Measurements from ENCODE around the gene IFNGR2. TPM values are rescaled to one million over a fixed set of nuclear protein-coding genes. Genes with fewer than 3 reads are reported as not detected.

The IFNGR2 gene
- total and polyA plus RNA-seq, 2 donors (not counting 1 experiment from before 2014, with no cell fraction given): 50.7 to 57.6 TPM

DNA sequence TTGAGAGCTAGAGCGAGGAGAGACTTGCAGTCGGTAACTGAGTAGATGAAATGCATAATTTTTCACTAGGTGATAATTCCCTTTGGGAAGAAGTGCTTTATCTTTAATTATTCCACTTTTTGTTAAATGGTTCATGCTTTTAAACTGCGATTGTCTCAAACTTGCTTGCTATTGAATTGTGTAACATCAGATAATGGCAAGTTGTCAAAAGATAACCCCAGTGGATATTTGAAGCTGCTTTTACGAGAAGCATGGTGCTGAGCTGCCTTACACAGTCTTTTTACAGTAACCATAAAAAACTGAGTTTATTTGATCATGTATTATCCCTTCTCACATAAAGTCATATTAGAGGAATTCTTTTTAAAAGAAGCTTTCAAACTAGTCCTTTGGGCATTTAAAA, 46.4 kb downstream of the IFNGR2 start:
- H3K79me2 ChIP-seq (ENCODE audit: control insufficient read depth, insufficient read depth, low read length): no peaks in the 10 kb centered on the region
- H3K4me2 ChIP-seq (ENCODE audit: extremely low read depth, insufficient read depth, low read length): no peak overlapping the region
- no peak overlapping the region for H3K9ac ChIP-seq (ENCODE audit: insufficient read depth, low read length)
- TF ChIP-seq, protein P1, sequence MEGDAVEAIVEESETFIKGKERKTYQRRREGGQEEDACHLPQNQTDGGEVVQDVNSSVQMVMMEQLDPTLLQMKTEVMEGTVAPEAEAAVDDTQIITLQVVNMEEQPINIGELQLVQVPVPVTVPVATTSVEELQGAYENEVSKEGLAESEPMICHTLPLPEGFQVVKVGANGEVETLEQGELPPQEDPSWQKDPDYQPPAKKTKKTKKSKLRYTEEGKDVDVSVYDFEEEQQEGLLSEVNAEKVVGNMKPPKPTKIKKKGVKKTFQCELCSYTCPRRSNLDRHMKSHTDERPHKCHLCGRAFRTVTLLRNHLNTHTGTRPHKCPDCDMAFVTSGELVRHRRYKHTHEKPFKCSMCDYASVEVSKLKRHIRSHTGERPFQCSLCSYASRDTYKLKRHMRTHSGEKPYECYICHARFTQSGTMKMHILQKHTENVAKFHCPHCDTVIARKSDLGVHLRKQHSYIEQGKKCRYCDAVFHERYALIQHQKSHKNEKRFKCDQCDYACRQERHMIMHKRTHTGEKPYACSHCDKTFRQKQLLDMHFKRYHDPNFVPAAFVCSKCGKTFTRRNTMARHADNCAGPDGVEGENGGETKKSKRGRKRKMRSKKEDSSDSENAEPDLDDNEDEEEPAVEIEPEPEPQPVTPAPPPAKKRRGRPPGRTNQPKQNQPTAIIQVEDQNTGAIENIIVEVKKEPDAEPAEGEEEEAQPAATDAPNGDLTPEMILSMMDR (conservative IDR thresholded peaks at IDR 0.05 in 1 of 2, IDR thresholded peaks at IDR 0.05 in 1 of 2; ENCODE audit: low read depth in 1 of 2, low read length in 2 of 2): no peak
- no peak for TF ChIP-seq EZH2 (IDR thresholded peaks at IDR 0.05; ENCODE audit: low read length, missing control alignments)
- no peak overlapping the region for H3K27ac ChIP-seq (ENCODE audit: insufficient read depth, low read length)
- H3K27me3 ChIP-seq (ENCODE audit: control insufficient read depth, insufficient read depth, low read length): no peaks in the 10 kb centered on the region
- no peaks in the 10 kb centered on the region for H3K9me3 ChIP-seq (ENCODE audit: control insufficient read depth, insufficient read depth, low read depth, low read length)
- H3K4me1 ChIP-seq (ENCODE audit: control insufficient read depth, extremely low read depth, insufficient read depth, low read length): no peaks in the 10 kb centered on the region
- H3K36me3 ChIP-seq (ENCODE audit: control insufficient read depth, insufficient read depth, low read length): peaks cover 1% of the 10 kb centered on the region
- no peak overlapping the region for H3K4me3 ChIP-seq (replicated peaks in 1 of 4; ENCODE audit: control extremely low read depth in 1 of 4, insufficient read depth in 1 of 4, low read depth in 3 of 4, low read length in 4 of 4)
- H4K20me1 ChIP-seq (ENCODE audit: control insufficient read depth, extremely low read depth, insufficient read depth, low read length): no peaks in the 10 kb centered on the region
- H2AFZ ChIP-seq (ENCODE audit: low read length): no peak overlapping the region
- no peak for DNase-seq (ENCODE audit: low read depth in 2 of 2)

DNA sequence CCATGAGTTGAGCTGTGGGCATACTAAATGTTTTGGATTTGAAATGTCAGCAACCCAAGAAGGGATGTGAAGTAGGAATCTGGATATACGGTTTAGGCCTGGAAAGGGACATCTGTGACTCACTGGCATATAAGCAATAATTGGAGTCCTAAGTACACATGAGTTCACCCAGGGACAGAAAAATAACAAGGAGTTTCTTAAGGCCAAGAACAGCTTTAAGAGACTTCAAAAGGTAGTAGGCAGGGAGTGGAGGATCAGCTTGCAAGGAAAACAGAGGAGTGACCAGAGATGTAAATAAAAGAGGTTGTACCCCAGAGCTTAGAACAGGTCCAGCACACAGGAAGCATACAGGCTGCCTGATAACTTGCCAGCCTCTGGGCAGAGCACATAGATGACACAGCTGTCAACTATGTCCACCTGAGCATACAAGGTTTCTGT, 48.4 kb downstream of the IFNGR2 start:
- no peak overlapping the region for H3K27ac ChIP-seq (ENCODE audit: insufficient read depth, low read length)
- peak; percentile 12 to 22 for DNase-seq (ENCODE audit: low read depth in 2 of 2)
- peaks cover 1% of the 10 kb centered on the region for H3K36me3 ChIP-seq (ENCODE audit: control insufficient read depth, insufficient read depth, low read length)
- H3K27me3 ChIP-seq (ENCODE audit: control insufficient read depth, insufficient read depth, low read length): no peaks in the 10 kb centered on the region
- H3K79me2 ChIP-seq (ENCODE audit: control insufficient read depth, insufficient read depth, low read length): no peaks in the 10 kb centered on the region
- no peaks in the 10 kb centered on the region for H3K9me3 ChIP-seq (ENCODE audit: control insufficient read depth, insufficient read depth, low read depth, low read length)
- H3K4me3 ChIP-seq (replicated peaks in 1 of 4; ENCODE audit: control extremely low read depth in 1 of 4, insufficient read depth in 1 of 4, low read depth in 3 of 4, low read length in 4 of 4): no peak overlapping the region
- no peak overlapping the region for H3K4me2 ChIP-seq (ENCODE audit: extremely low read depth, insufficient read depth, low read length)
- no peaks in the 10 kb centered on the region for H3K4me1 ChIP-seq (ENCODE audit: control insufficient read depth, extremely low read depth, insufficient read depth, low read length)
- H2AFZ ChIP-seq (ENCODE audit: low read length): no peak overlapping the region
- TF ChIP-seq, protein P1 (conservative IDR thresholded peaks at IDR 0.05 in 1 of 2, IDR thresholded peaks at IDR 0.05 in 1 of 2; ENCODE audit: low read depth in 1 of 2, low read length in 2 of 2): no peak
- no peak for TF ChIP-seq EZH2 (IDR thresholded peaks at IDR 0.05; ENCODE audit: low read length, missing control alignments)
- no peak overlapping the region for H3K9ac ChIP-seq (ENCODE audit: insufficient read depth, low read length)
- no peaks in the 10 kb centered on the region for H4K20me1 ChIP-seq (ENCODE audit: control insufficient read depth, extremely low read depth, insufficient read depth, low read length)

DNA sequence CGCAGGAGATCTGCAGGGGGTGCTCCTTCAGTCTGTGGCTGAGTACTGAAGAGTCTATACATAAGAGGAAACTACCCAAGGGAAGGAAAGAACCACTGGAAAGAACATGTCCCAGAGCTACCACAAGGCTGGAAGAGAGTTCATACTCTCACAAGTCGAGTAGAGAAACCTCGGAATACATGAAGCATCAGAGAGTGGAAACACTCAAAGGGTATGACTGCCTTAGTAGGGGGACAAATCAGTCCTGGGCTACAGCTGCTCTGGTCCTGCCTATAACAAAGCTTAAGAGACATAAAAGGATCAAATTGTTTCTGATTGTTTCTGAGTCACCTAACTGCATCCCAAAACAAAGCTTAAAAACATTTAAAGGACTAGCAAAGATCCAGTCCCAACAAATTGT, 49.1 kb downstream of the IFNGR2 start:
- no peak overlapping the region for H3K9ac ChIP-seq (ENCODE audit: insufficient read depth, low read length)
- no peaks in the 10 kb centered on the region for H3K27me3 ChIP-seq (ENCODE audit: control insufficient read depth, insufficient read depth, low read length)
- no peaks in the 10 kb centered on the region for H3K79me2 ChIP-seq (ENCODE audit: control insufficient read depth, insufficient read depth, low read length)
- no peak overlapping the region for H3K4me3 ChIP-seq (replicated peaks in 1 of 4; ENCODE audit: control extremely low read depth in 1 of 4, insufficient read depth in 1 of 4, low read depth in 3 of 4, low read length in 4 of 4)
- H2AFZ ChIP-seq (ENCODE audit: low read length): no peak overlapping the region
- H3K36me3 ChIP-seq (ENCODE audit: control insufficient read depth, insufficient read depth, low read length): no peaks in the 10 kb centered on the region
- no peaks in the 10 kb centered on the region for H4K20me1 ChIP-seq (ENCODE audit: control insufficient read depth, extremely low read depth, insufficient read depth, low read length)
- no peaks in the 10 kb centered on the region for H3K4me1 ChIP-seq (ENCODE audit: control insufficient read depth, extremely low read depth, insufficient read depth, low read length)
- H3K27ac ChIP-seq (ENCODE audit: insufficient read depth, low read length): no peak overlapping the region
- H3K9me3 ChIP-seq (ENCODE audit: control insufficient read depth, insufficient read depth, low read depth, low read length): no peaks in the 10 kb centered on the region
- no peak overlapping the region for H3K4me2 ChIP-seq (ENCODE audit: extremely low read depth, insufficient read depth, low read length)
- TF ChIP-seq, protein P1 (conservative IDR thresholded peaks at IDR 0.05 in 1 of 2, IDR thresholded peaks at IDR 0.05 in 1 of 2; ENCODE audit: low read depth in 1 of 2, low read length in 2 of 2): no peak
- no peak for TF ChIP-seq EZH2 (IDR thresholded peaks at IDR 0.05; ENCODE audit: low read length, missing control alignments)
- no peak for DNase-seq (ENCODE audit: low read depth in 2 of 2)
